ENCODE results near the gene ARFGAP3. TPM values are rescaled to one million over a fixed set of nuclear protein-coding genes. Genes with fewer than 3 reads are reported as not detected.
A peak's percentile ranks its signal among the peaks of the same experiment; 100 is the strongest.

Gene ARFGAP3
- total and polyA plus RNA-seq, 11 donors = 13.3 to 34.0 (median 25.1) TPM

DNA sequence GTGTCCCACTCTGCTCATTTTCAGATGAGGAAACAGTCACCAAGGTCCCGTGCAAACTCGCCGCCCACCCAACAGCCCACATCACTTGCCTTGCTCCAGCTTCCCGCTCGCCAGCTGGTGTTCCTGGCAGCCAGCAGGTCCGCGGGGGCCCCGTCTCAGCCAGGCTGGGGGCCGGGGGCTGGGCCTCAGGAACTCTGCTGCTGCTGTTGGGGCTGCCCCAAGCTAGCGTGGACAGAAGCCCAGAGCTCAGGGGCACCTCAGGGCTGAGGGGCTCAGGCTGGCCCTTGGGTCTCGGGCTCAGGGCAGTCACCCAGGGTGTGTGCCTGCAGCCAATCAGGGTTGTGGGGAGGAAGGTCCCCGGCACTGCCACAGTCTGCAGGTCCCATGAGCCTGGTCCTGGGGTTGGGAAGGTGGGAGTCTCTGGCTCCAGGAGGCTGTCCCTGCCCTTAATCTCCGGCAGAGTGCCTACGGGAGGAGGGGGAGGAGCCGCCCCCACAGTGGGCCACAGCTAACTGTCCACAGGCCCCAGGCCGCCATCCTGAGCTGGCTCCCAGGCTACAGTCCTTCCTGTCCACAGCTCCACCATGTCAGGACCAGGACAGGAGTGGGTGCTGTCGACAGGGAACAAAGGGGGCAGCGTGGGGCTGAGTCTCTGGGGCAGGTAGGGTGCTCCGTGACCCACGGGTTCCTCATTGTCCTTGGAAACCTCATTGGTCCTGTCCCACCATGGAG is 65.2 kb downstream of the ARFGAP3 start:
- intact Hi-C loops (cut with DNase I) = no loop called here
- WGBS, 4 donors = 67 to 82% (median 75%) methylated on average over 11 to 20 of the region's 20 CpGs
- Histone ChIP-seq H3K4me1 (peaks cover 0 to 27% (median 13%) of the 10 kb centered on the region in 12 donors), H3K27ac (peak overlapping the region in 11 of 12 donors; percentile 47 to 76 (median 64)), H3K27me3 (no peaks in the 10 kb centered on the region), H3K9me3 (no peaks in the 10 kb centered on the region), H3K36me3 (peaks cover 0 to 13% (median 8%) of the 10 kb centered on the region in 9 donors), H3K4me3 (no peak overlapping the region)
- TF ChIP-seq, protein P1, sequence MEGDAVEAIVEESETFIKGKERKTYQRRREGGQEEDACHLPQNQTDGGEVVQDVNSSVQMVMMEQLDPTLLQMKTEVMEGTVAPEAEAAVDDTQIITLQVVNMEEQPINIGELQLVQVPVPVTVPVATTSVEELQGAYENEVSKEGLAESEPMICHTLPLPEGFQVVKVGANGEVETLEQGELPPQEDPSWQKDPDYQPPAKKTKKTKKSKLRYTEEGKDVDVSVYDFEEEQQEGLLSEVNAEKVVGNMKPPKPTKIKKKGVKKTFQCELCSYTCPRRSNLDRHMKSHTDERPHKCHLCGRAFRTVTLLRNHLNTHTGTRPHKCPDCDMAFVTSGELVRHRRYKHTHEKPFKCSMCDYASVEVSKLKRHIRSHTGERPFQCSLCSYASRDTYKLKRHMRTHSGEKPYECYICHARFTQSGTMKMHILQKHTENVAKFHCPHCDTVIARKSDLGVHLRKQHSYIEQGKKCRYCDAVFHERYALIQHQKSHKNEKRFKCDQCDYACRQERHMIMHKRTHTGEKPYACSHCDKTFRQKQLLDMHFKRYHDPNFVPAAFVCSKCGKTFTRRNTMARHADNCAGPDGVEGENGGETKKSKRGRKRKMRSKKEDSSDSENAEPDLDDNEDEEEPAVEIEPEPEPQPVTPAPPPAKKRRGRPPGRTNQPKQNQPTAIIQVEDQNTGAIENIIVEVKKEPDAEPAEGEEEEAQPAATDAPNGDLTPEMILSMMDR (IDR thresholded peaks at IDR 0.05) = no peak
- no peak for TF ChIP-seq POLR2A (IDR thresholded peaks at IDR 0.05)
- DNase-seq (peak; percentile 55 to 79 (median 79)), ATAC-seq (peak; percentile 16 to 68 (median 26))

DNA sequence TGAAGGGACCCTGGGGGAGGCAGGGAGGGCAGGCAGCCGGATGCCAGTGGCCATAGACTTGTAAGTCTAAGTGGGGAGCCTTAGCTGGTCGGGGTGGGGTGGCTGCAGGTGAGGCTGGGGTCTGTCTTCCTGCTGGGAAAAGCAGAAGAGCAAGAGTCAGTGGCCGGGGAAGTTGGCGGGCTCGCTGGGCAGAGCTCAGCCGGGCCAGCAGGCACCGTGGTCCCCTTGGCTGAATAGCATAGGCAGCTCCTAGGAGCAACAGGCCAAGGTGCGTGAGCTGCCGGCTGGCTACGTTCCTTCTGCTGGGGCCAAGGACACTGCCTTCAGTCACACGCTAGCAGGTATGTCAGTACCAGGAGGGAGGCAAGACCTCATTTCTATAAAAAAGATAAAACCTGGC is 68.6 kb downstream of the ARFGAP3 start:
- DNase-seq = no peak
- ATAC-seq = no peak
- H3K4me3 ChIP-seq = no peak overlapping the region
- WGBS, 4 donors = 92 to 97% (median 96%) methylated on average over 5 to 11 of the region's 11 CpGs
- TF ChIP-seq, protein P1 (IDR thresholded peaks at IDR 0.05) = no peak
- no peak for TF ChIP-seq POLR2A (IDR thresholded peaks at IDR 0.05)
- peaks cover 0 to 22% (median 11%) of the 10 kb centered on the region in 12 donors for H3K4me1 ChIP-seq
- H3K9me3 ChIP-seq = no peaks in the 10 kb centered on the region
- no peaks in the 10 kb centered on the region for H3K27me3 ChIP-seq
- intact Hi-C loops (cut with DNase I) = loop anchor here in 2 of 10 donors (10.0 kb wide), 2 partner anchors 64 to 66 kb away; partner anchors contain the start of genes A4GALT (in 1 of the 2) and ARFGAP3 (in 1 of the 2)
- H3K36me3 ChIP-seq = no peaks in the 10 kb centered on the region
- H3K27ac ChIP-seq = no peak overlapping the region

DNA sequence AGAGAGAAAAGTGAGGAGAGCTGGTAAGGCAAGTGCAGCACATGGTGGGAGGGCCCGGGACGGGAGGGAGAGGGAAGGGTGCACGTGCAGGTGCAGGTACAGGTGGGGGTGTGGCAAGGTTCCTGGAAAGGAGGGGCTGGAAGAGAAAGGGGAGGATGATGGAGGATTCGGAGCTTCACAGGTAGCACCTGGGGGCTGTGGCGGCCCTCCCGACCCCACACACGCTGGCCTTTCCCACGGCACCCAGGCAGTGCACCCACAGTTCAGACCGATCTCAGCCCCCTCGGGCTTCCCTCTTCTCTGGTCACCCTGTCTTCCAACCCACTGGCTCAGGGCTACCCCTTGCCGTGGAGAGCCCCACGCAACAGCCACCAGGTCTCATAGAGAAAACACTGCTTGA is 69.1 kb downstream of the ARFGAP3 start:
- ATAC-seq = no peak
- DNase-seq = no peak
- Histone ChIP-seq H3K4me1 (peaks cover 0 to 19% (median 9%) of the 10 kb centered on the region in 12 donors), H3K36me3 (no peaks in the 10 kb centered on the region), H3K27me3 (no peaks in the 10 kb centered on the region), H3K9me3 (no peaks in the 10 kb centered on the region), H3K4me3 (no peak overlapping the region), H3K27ac (no peak overlapping the region)
- TF ChIP-seq, protein P1 (IDR thresholded peaks at IDR 0.05) = no peak
- no peak for TF ChIP-seq POLR2A (IDR thresholded peaks at IDR 0.05)
- WGBS, 4 donors = 92 to 96% (median 94%) methylated on average over 12 of the region's 12 CpGs
- intact Hi-C loops (cut with DNase I) = loop anchor here in 2 of 10 donors (10.0 kb wide), 2 partner anchors 63 to 67 kb away; partner anchors contain the start of genes A4GALT (in 1 of the 2) and ARFGAP3 (in 1 of the 2)

DNA sequence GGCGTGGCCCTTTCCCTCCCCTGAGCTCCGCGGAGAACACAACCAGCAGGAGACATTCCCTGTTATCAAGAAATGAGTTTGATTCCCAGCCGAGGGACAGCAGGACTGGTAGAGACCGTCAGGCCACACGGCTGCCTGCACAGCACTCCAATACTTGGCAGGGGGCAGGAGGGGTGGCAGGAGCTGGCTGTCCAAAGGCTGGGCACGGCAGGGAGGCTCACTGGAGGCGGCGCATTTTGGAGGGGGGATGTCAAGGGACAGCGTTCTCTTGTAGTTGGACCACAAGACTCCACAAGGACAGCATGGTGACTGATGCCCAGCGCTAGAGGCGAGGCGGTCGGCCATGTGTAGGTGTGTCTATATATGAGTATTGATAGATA is 69.7 kb downstream of the ARFGAP3 start:
- intact Hi-C loops (cut with DNase I) = loop anchor here in 2 of 10 donors (10.0 kb wide), 2 partner anchors 63 to 67 kb away; partner anchors contain the start of genes A4GALT (in 1 of the 2) and ARFGAP3 (in 1 of the 2)
- 76 to 92% (median 87%) methylated on average over 14 of the region's 14 CpGs for WGBS, 4 donors
- no peak for DNase-seq

More for the DNA sequence above, 69.7 kb downstream of the ARFGAP3 start:
- Histone ChIP-seq H3K4me3 (no peak overlapping the region), H3K4me1 (peaks cover 0 to 13% (median 5%) of the 10 kb centered on the region in 12 donors), H3K27me3 (no peaks in the 10 kb centered on the region), H3K36me3 (no peaks in the 10 kb centered on the region), H3K27ac (no peak overlapping the region), H3K9me3 (no peaks in the 10 kb centered on the region)
- TF ChIP-seq, protein P1 (IDR thresholded peaks at IDR 0.05) = no peak
- no peak for TF ChIP-seq POLR2A (IDR thresholded peaks at IDR 0.05)
- no peak for ATAC-seq

Measured in heart left ventricle (tissue), 16 donors.